SK-N-SH treated with all-trans-retinoic acid at 6 μM for 48 hours (cell line): ENCODE data around the gene PKIG.

ENCODE experiments used
- ATAC-seq: fragments of 200-7000 bp; cut with Tn5 transposase; 3 replicates; pipeline ENCODE4 v1.9.1; 2020; ENCODE audit warnings: mild to moderate bottlenecking, moderate library complexity
- ARNTL ChIP-seq: fragments of 450-650 bp; formaldehyde crosslinking; IDR thresholded peaks from 2 replicates; pipeline ENCODE4 v1.5.0; 2020; ENCODE audit warnings: low read depth, mild to moderate bottlenecking, moderate library complexity, borderline replicate concordance
- BACH2 ChIP-seq: fragments of 250-450 bp; sonication (Bioruptor Pico); IDR thresholded peaks from 2 replicates; pipeline ENCODE4 v1.9.0; 2021; ENCODE audit warnings: mild to moderate bottlenecking, borderline replicate concordance
- CSDC2 ChIP-seq: fragments of 250-450 bp; sonication (Bioruptor Pico); IDR thresholded peaks from 2 replicates; pipeline ENCODE4 v1.5.0; 2020; ENCODE audit warnings: mild to moderate bottlenecking, moderate library complexity
- ESRRG ChIP-seq: fragments of 250-450 bp; sonication (Bioruptor Pico); IDR thresholded peaks from 2 replicates; pipeline ENCODE4 v1.6.1; 2021; ENCODE audit warnings: mild to moderate bottlenecking
- GLIS3 ChIP-seq: fragments of 250-450 bp; sonication (Bioruptor Pico); IDR thresholded peaks from 2 replicates; pipeline ENCODE4 v1.5.0; 2020; ENCODE audit warnings: mild to moderate bottlenecking, moderate library complexity
- ISL1 ChIP-seq: fragments of 250-450 bp; sonication (Bioruptor Pico); IDR thresholded peaks from 2 replicates; pipeline ENCODE4 v2.1.2; 2022; ENCODE audit warnings: mild to moderate bottlenecking, moderate library complexity
- OSR1 ChIP-seq: fragments of 250-450 bp; sonication (Bioruptor Pico); IDR thresholded peaks from 2 replicates; pipeline ENCODE4 v1.8.0; 2022; ENCODE audit warnings: moderate library complexity, mild to moderate bottlenecking, inconsistent platforms
- POU6F1 ChIP-seq: fragments of 250-450 bp; sonication (Bioruptor Pico); IDR thresholded peaks from 2 replicates; pipeline ENCODE4 v1.8.0; 2021; ENCODE audit warnings: low read depth, mild to moderate bottlenecking, moderate library complexity, borderline replicate concordance
- PPARA ChIP-seq: fragments of 250-450 bp; sonication (Bioruptor Pico); IDR thresholded peaks from 2 replicates; pipeline ENCODE4 v1.5.0; 2020; ENCODE audit warnings: mild to moderate bottlenecking, borderline replicate concordance
- TCF4 ChIP-seq: fragments of 250-450 bp; sonication (Bioruptor Pico); IDR thresholded peaks from 2 replicates; pipeline ENCODE4 v1.8.0; 2021; ENCODE audit warnings: mild to moderate bottlenecking, moderate library complexity, borderline replicate concordance
- TOX ChIP-seq: fragments of 250-450 bp; sonication (Bioruptor Pico); IDR thresholded peaks from 2 replicates; pipeline ENCODE4 v1.8.0; 2021; ENCODE audit warnings: mild to moderate bottlenecking, moderate library complexity, borderline replicate concordance
- ZC3H10 ChIP-seq: fragments of 250-450 bp; sonication (Bioruptor Pico); IDR thresholded peaks from 2 replicates; pipeline ENCODE4 v1.5.1; 2021; ENCODE audit warnings: mild to moderate bottlenecking, moderate library complexity
- ZFP3 ChIP-seq: fragments of 250-450 bp; sonication (Bioruptor Pico); IDR thresholded peaks from 2 replicates; pipeline ENCODE4 v1.5.0; 2020; ENCODE audit warnings: mild to moderate bottlenecking, moderate library complexity
- ZFP30 ChIP-seq: fragments of 450-650 bp; formaldehyde crosslinking; IDR thresholded peaks from 2 replicates; pipeline ENCODE4 v1.5.0; 2022; ENCODE audit warnings: mild to moderate bottlenecking, moderate library complexity
- ZNF565 ChIP-seq: fragments of 450-650 bp; formaldehyde crosslinking; conservative IDR thresholded peaks from 2 replicates; pipeline ENCODE4 v1.5.0; 2020; ENCODE audit warnings: low read depth, mild to moderate bottlenecking, moderate library complexity
- ZNF70 ChIP-seq: fragments of 450-650 bp; formaldehyde crosslinking; IDR thresholded peaks from 2 replicates; pipeline ENCODE4 v1.5.0; 2020; ENCODE audit warnings: mild to moderate bottlenecking, moderate library complexity
- ZNF8 ChIP-seq: fragments of 450-650 bp; formaldehyde crosslinking; IDR thresholded peaks from 2 replicates; pipeline ENCODE4 v1.5.0; 2020; ENCODE audit warnings: mild to moderate bottlenecking, moderate library complexity
- TF ChIP-seq, protein P1 (sequence below): fragments of 250-450 bp; sonication (Bioruptor Pico); IDR thresholded peaks from 2 replicates; pipeline ENCODE4 v1.8.0; 2020; ENCODE audit warnings: mild to moderate bottlenecking, moderate library complexity, borderline replicate concordance
- TF ChIP-seq, protein P2 (sequence below): fragments of 250-450 bp; sonication (Bioruptor Pico); IDR thresholded peaks from 2 replicates; pipeline ENCODE4 v1.5.1; 2021; ENCODE audit warnings: mild to moderate bottlenecking, moderate library complexity
- TF ChIP-seq, protein P3 (sequence below): fragments of 250-450 bp; sonication (Bioruptor Pico); IDR thresholded peaks from 2 replicates; pipeline ENCODE4 v1.5.0; 2020; ENCODE audit warnings: mild to moderate bottlenecking, moderate library complexity
- TF ChIP-seq, protein P4 (sequence below): fragments of 250-450 bp; sonication (Bioruptor Pico); IDR thresholded peaks from 2 replicates; pipeline ENCODE4 v1.5.1; 2020; ENCODE audit warnings: low read depth, mild to moderate bottlenecking, moderate library complexity

PKIG gene

DNA sequence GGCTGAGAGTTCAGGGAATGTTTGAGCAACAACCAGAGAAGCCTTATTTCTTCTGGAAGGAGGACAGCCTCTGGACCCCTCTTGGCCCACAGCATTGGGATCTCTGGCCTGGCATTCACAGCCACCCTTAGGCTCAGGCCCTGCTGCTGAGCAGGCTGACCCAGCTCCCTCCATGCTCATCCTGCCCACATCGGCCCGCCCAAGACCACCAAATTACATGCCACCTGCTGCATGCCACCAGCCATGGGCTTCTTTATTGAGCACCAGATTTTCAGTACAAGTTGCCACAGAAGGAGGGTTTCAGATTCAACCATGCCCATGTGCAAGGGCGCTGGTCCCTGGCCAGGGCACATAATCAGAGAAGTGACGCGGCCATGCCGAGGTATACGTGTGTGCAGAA, 36.9 kb downstream of the PKIG start:
- TF ChIP-seq BACH2 (CRISPR knock-in tag) (no peak), ESRRG (no peak), ZFP3 (CRISPR knock-in tag) (no peak), ISL1 (no peak), TOX (CRISPR knock-in tag) (no peak), ZNF8 (CRISPR knock-in tag) (no peak), TCF4 (no peak), OSR1 (CRISPR knock-in tag) (no peak), ARNTL (no peak), CSDC2 (CRISPR knock-in tag) (no peak), POU6F1 (no peak), ZFP30 (CRISPR knock-in tag) (no peak), ZNF70 (no peak), ZC3H10 (CRISPR knock-in tag) (no peak), GLIS3 (CRISPR knock-in tag) (no peak), PPARA (CRISPR knock-in tag) (no peak)
- TF ChIP-seq, protein P1, sequence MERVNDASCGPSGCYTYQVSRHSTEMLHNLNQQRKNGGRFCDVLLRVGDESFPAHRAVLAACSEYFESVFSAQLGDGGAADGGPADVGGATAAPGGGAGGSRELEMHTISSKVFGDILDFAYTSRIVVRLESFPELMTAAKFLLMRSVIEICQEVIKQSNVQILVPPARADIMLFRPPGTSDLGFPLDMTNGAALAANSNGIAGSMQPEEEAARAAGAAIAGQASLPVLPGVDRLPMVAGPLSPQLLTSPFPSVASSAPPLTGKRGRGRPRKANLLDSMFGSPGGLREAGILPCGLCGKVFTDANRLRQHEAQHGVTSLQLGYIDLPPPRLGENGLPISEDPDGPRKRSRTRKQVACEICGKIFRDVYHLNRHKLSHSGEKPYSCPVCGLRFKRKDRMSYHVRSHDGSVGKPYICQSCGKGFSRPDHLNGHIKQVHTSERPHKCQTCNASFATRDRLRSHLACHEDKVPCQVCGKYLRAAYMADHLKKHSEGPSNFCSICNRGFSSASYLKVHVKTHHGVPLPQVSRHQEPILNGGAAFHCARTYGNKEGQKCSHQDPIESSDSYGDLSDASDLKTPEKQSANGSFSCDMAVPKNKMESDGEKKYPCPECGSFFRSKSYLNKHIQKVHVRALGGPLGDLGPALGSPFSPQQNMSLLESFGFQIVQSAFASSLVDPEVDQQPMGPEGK (CRISPR knock-in tag) = no peak
- TF ChIP-seq, protein P2, sequence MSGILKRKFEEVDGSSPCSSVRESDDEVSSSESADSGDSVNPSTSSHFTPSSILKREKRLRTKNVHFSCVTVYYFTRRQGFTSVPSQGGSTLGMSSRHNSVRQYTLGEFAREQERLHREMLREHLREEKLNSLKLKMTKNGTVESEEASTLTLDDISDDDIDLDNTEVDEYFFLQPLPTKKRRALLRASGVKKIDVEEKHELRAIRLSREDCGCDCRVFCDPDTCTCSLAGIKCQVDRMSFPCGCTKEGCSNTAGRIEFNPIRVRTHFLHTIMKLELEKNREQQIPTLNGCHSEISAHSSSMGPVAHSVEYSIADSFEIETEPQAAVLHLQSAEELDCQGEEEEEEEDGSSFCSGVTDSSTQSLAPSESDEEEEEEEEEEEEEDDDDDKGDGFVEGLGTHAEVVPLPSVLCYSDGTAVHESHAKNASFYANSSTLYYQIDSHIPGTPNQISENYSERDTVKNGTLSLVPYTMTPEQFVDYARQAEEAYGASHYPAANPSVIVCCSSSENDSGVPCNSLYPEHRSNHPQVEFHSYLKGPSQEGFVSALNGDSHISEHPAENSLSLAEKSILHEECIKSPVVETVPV (CRISPR knock-in tag) = no peak
- TF ChIP-seq, protein P3, sequence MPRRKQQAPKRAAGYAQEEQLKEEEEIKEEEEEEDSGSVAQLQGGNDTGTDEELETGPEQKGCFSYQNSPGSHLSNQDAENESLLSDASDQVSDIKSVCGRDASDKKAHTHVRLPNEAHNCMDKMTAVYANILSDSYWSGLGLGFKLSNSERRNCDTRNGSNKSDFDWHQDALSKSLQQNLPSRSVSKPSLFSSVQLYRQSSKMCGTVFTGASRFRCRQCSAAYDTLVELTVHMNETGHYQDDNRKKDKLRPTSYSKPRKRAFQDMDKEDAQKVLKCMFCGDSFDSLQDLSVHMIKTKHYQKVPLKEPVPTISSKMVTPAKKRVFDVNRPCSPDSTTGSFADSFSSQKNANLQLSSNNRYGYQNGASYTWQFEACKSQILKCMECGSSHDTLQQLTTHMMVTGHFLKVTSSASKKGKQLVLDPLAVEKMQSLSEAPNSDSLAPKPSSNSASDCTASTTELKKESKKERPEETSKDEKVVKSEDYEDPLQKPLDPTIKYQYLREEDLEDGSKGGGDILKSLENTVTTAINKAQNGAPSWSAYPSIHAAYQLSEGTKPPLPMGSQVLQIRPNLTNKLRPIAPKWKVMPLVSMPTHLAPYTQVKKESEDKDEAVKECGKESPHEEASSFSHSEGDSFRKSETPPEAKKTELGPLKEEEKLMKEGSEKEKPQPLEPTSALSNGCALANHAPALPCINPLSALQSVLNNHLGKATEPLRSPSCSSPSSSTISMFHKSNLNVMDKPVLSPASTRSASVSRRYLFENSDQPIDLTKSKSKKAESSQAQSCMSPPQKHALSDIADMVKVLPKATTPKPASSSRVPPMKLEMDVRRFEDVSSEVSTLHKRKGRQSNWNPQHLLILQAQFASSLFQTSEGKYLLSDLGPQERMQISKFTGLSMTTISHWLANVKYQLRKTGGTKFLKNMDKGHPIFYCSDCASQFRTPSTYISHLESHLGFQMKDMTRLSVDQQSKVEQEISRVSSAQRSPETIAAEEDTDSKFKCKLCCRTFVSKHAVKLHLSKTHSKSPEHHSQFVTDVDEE = no peak
- TF ChIP-seq, all 23 proteins: peak for 0
- ATAC-seq = no peak

GRCh38 chr20:44620030-44620429, 37.7 kb downstream of the PKIG start:
- ATAC-seq = no peak
- TF ChIP-seq, protein P1 (CRISPR knock-in tag) = no peak
- no peak for TF ChIP-seq POU6F1
- no peak for TF ChIP-seq PPARA (CRISPR knock-in tag)
- no peak for TF ChIP-seq ZNF70
- TF ChIP-seq TCF4 = no peak
- TF ChIP-seq, protein P4, sequence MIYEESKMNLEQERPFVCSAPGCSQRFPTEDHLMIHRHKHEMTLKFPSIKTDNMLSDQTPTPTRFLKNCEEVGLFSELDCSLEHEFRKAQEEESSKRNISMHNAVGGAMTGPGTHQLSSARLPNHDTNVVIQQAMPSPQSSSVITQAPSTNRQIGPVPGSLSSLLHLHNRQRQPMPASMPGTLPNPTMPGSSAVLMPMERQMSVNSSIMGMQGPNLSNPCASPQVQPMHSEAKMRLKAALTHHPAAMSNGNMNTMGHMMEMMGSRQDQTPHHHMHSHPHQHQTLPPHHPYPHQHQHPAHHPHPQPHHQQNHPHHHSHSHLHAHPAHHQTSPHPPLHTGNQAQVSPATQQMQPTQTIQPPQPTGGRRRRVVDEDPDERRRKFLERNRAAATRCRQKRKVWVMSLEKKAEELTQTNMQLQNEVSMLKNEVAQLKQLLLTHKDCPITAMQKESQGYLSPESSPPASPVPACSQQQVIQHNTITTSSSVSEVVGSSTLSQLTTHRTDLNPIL (CRISPR knock-in tag) = no peak
- no peak for TF ChIP-seq ZNF565 (CRISPR knock-in tag)
- TF ChIP-seq ZFP30 (CRISPR knock-in tag) = no peak
- TF ChIP-seq ZFP3 (CRISPR knock-in tag) = no peak
- no peak for TF ChIP-seq ESRRG
- TF ChIP-seq, protein P3 = no peak
- TF ChIP-seq ZC3H10 (CRISPR knock-in tag) = no peak
- TF ChIP-seq CSDC2 (CRISPR knock-in tag) = no peak
- TF ChIP-seq BACH2 (CRISPR knock-in tag) = no peak
- no peak for TF ChIP-seq ARNTL
